SK-N-MC (cell line): ENCODE measurements around the gene CNIH2.

Experiments used
- EZH2 ChIP-seq: fragments of 200-600 bp; sonication (generic); IDR thresholded peaks from one replicate; pipeline ENCODE4 v1.6.1; 2017; ENCODE audit warnings: antibody characterized with exemption
- POLR2AphosphoS5 ChIP-seq: IDR thresholded peaks from 2 replicates; pipeline ENCODE4 v1.6.1; 2012; ENCODE audit warnings: mild to moderate bottlenecking, low read depth, low read length, borderline replicate concordance

DNA sequence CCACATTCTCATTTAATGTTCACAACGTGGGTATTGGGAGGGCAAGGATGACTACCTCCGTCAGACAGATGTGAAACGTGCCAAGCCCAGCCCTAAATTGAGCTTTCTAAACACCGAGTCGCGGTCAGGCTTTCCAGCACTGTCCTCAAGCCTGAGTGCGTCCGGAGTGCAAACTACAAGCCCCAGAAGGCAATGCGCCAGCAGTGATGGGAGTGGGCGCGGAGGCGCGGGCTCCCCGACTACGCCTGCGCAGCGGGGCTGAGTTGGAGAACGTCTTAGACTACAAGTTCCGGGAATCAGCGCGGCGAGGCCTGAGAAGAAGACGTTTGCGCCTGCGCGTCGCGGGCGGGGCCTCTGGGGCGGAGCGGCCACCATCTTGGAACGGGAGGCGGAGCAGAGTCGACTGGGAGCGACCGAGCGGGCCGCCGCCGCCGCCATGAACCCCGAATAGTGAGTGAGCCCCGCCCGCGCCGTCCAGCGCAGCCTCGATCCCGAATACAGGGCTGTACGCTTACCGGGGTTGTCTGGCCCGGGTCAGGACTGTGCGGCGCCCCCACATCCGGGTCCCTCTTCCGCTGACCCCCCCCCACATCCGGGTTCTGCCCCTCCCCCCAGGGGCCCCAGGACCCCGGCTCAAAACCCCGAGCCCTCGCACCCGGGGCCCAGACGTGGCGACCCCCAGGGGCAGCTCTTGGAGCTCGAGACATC, 9.6 kb upstream of the CNIH2 start, which contains the start of gene RAB1B:
- TF ChIP-seq EZH2 (no peak), POLR2AphosphoS5 (no peak; the same call in none of the 2 replicates)
